MM.1S (cell line): Measurements from ENCODE around the gene WDFY2.

Experiments
- DNase-seq: peaks from one replicate; pipeline ENCODE4 v3.0.0-alpha.2; 2015
- H2AFZ ChIP-seq: fragments of 300-600 bp; sonication (generic); 2 replicates; pipeline ENCODE4 v1.6.0; 2016; ENCODE audit warnings: antibody characterized with exemption, low read length
- H3F3A ChIP-seq: fragments of 300-600 bp; sonication (generic); 2 replicates; pipeline ENCODE4 v1.6.1; 2016; ENCODE audit warnings: mild to moderate bottlenecking, antibody characterized with exemption, low read length, moderate library complexity, mixed read lengths; ENCODE audit not compliant: insufficient read depth
- H3K27ac ChIP-seq: fragments of 300-600 bp; sonication (generic); 2 replicates; pipeline ENCODE4 v1.5.1; 2016; ENCODE audit warnings: mild to moderate bottlenecking, low read length
- H3K27me3 ChIP-seq: fragments of 300-600 bp; sonication (generic); replicated peaks from 2 replicates; pipeline ENCODE4 v1.6.0; 2016; ENCODE audit warnings: low read length; ENCODE audit not compliant: insufficient read depth
- H3K36me3 ChIP-seq: fragments of 300-600 bp; sonication (generic); replicated peaks from 2 replicates; pipeline ENCODE4 v1.6.1; 2016; ENCODE audit warnings: mild to moderate bottlenecking, low read length, mixed read lengths; ENCODE audit not compliant: insufficient read depth
- H3K4me1 ChIP-seq: fragments of 300-600 bp; sonication (generic); 2 replicates; pipeline ENCODE4 v1.6.1; 2016; ENCODE audit warnings: low read length, mixed read lengths
- H3K4me2 ChIP-seq: fragments of 300-600 bp; sonication (generic); 2 replicates; pipeline ENCODE4 v1.6.0; 2016; ENCODE audit warnings: low read depth, low read length
- H3K4me3 ChIP-seq: fragments of 300-600 bp; sonication (generic); 2 replicates; pipeline ENCODE4 v1.5.1; 2016; ENCODE audit warnings: low read length, mixed read lengths
- H3K79me2 ChIP-seq: fragments of 300-600 bp; sonication (generic); 2 replicates; pipeline ENCODE4 v1.6.1; 2016; ENCODE audit warnings: mixed run types, low read length, mixed read lengths
- H3K9ac ChIP-seq: fragments of 300-600 bp; sonication (generic); 2 replicates; pipeline ENCODE4 v1.6.1; 2016; ENCODE audit warnings: low read length, mixed read lengths
- H3K9me2 ChIP-seq: fragments of 300-600 bp; sonication (generic); replicated peaks from 2 replicates; pipeline ENCODE4 v1.6.1; 2016; ENCODE audit warnings: mild to moderate bottlenecking, low read length, mixed read lengths; ENCODE audit not compliant: insufficient read depth
- H3K9me3 ChIP-seq: fragments of 300-600 bp; sonication (generic); replicated peaks from 2 replicates; pipeline ENCODE4 v1.6.1; 2016; ENCODE audit warnings: mild to moderate bottlenecking, low read length, mixed read lengths; ENCODE audit not compliant: insufficient read depth
- H4K20me1 ChIP-seq: fragments of 300-600 bp; sonication (generic); 2 replicates; pipeline ENCODE4 v1.6.1; 2016; ENCODE audit warnings: mild to moderate bottlenecking, low read length, moderate library complexity, mixed read lengths; ENCODE audit not compliant: insufficient read depth
- EZH2 ChIP-seq: fragments of 300-600 bp; sonication (generic); optimal IDR thresholded peaks from 2 replicates; pipeline ENCODE3; 2017; ENCODE audit warnings: low read depth, mild to moderate bottlenecking, antibody characterized with exemption, low read length, mixed read lengths
- EZH2phosphoT487 ChIP-seq: fragments of 300-600 bp; sonication (generic); IDR thresholded peaks from 2 replicates; pipeline ENCODE4 v1.6.1; 2018; ENCODE audit warnings: antibody characterized with exemption, low read length
- TF ChIP-seq, protein P1 (sequence below): fragments of 300-600 bp; sonication (generic); IDR thresholded peaks from 2 replicates; pipeline ENCODE4 v1.5.1; 2016; ENCODE audit warnings: antibody characterized with exemption, low read length, mixed read lengths

WDFY2 gene

DNA sequence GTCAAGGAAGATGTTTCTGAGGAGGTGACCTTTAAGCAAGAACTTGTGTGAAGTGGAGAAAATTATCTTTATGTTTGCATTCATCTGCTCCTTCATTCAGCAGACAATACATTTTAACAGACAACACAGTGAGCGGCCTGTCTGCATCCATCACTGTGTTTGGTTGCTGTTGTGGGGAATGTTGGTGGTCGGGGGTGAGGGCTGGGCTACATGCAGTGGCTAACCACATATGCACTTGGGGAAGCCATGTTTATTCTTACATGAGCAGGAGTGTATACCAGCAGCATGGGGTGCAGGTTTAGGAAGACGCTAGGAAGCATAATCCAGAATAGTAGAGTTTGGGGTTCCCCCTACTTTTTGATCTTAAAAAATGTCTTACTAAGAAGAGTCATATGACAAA is 153.3 kb downstream of the WDFY2 start:
- Histone ChIP-seq H3K9ac (no peak overlapping the region), H3K9me3 (no peaks in the 10 kb centered on the region), H3K4me3 (no peak overlapping the region), H4K20me1 (no peaks in the 10 kb centered on the region), H3K9me2 (no peaks in the 10 kb centered on the region), H2AFZ (no peak overlapping the region), H3K27me3 (no peaks in the 10 kb centered on the region), H3K4me1 (no peaks in the 10 kb centered on the region), H3K4me2 (no peak overlapping the region), H3K36me3 (no peaks in the 10 kb centered on the region), H3K79me2 (no peaks in the 10 kb centered on the region), H3F3A (no peaks in the 10 kb centered on the region), H3K27ac (no peak overlapping the region)
- no peak for TF ChIP-seq EZH2
- TF ChIP-seq, protein P1, sequence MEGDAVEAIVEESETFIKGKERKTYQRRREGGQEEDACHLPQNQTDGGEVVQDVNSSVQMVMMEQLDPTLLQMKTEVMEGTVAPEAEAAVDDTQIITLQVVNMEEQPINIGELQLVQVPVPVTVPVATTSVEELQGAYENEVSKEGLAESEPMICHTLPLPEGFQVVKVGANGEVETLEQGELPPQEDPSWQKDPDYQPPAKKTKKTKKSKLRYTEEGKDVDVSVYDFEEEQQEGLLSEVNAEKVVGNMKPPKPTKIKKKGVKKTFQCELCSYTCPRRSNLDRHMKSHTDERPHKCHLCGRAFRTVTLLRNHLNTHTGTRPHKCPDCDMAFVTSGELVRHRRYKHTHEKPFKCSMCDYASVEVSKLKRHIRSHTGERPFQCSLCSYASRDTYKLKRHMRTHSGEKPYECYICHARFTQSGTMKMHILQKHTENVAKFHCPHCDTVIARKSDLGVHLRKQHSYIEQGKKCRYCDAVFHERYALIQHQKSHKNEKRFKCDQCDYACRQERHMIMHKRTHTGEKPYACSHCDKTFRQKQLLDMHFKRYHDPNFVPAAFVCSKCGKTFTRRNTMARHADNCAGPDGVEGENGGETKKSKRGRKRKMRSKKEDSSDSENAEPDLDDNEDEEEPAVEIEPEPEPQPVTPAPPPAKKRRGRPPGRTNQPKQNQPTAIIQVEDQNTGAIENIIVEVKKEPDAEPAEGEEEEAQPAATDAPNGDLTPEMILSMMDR: no peak
- no peak for TF ChIP-seq EZH2phosphoT487
- no peak for DNase-seq

DNA sequence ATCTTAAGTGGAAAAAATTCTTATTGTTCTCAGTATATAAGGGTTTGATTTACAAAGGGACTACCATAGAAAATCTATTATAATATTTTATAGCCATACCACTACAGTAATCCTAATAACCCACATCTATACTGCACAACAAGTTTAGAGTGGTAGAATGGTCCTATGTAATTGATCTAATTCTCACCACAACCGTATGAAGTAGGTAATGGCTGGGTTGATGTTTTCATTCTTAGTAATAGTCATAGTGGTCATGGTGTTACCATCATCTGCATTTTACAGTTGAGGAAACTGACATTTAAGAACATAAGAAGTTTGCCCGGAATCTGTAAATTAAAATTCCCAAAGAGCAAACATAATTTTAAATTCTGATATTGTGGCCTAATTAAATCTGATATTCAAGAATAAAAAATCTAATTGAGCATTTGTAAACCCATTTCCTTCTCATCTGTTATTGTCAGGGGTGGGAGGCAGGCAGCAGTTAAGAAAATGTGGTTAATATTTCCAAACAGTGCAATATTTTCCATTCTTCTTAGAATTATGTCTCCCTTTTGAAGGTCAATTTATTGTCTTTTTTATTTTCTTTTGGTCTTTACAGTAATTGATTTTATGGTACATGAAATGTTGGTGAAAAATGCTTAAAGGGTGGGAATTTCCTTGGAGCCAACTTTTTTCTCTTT is 154.1 kb downstream of the WDFY2 start:
- no peak overlapping the region for H3K4me2 ChIP-seq
- H3K36me3 ChIP-seq: no peaks in the 10 kb centered on the region
- TF ChIP-seq, protein P1: no peak
- TF ChIP-seq EZH2phosphoT487 (no peak), EZH2 (no peak)
- H3K79me2 ChIP-seq: no peaks in the 10 kb centered on the region
- no peaks in the 10 kb centered on the region for H3K9me2 ChIP-seq
- no peak overlapping the region for H3K9ac ChIP-seq
- H3K4me3 ChIP-seq: no peak overlapping the region
- no peak overlapping the region for H2AFZ ChIP-seq
- H3K9me3 ChIP-seq: no peaks in the 10 kb centered on the region
- H3K27ac ChIP-seq: no peak overlapping the region
- DNase-seq: no peak
- H3K4me1 ChIP-seq: no peaks in the 10 kb centered on the region
- no peaks in the 10 kb centered on the region for H4K20me1 ChIP-seq
- no peaks in the 10 kb centered on the region for H3K27me3 ChIP-seq
- H3F3A ChIP-seq: no peaks in the 10 kb centered on the region

DNA sequence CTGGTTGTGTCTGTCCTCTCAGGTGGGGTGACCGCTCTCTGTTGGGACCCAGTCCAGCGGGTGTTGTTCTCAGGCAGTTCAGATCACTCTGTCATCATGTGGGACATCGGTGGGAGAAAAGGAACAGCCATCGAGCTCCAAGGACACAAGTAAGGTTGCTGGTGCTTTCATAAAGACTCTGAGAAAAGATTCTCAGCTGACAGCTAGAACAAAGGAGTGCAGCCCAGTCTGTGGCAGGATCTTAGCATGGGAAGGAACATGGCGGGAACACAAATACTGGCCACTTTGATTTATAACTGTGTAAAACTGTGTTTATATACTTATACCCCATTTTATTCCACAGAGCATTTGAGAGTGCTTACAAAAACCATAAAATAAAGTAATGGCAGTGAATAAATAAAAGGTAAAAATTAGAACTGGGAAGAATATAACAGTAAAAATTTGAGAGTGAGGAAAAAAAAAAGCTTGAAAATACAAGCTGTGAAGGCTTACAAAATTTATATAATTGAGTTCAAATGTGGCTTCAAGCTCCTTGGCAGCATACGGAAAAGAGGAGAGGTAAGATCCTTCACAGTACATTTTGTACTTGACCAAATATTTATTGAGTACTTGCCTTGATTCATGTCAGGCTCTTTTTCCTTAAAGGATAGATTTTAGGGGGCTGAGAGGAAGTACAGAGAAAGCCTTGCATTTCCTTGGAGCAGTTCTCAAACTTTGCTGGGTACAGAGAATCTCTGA is 154.9 kb downstream of the WDFY2 start:
- no peak for DNase-seq
- no peaks in the 10 kb centered on the region for H4K20me1 ChIP-seq
- no peak overlapping the region for H3K4me3 ChIP-seq
- no peaks in the 10 kb centered on the region for H3K36me3 ChIP-seq
- H3K79me2 ChIP-seq: no peaks in the 10 kb centered on the region
- H3F3A ChIP-seq: no peaks in the 10 kb centered on the region
- TF ChIP-seq EZH2 (no peak), EZH2phosphoT487 (no peak)
- TF ChIP-seq, protein P1: no peak
- H3K4me1 ChIP-seq: no peaks in the 10 kb centered on the region
- H3K27me3 ChIP-seq: no peaks in the 10 kb centered on the region
- H3K27ac ChIP-seq: no peak overlapping the region
- no peak overlapping the region for H3K4me2 ChIP-seq
- no peak overlapping the region for H3K9ac ChIP-seq
- no peak overlapping the region for H2AFZ ChIP-seq
- no peaks in the 10 kb centered on the region for H3K9me3 ChIP-seq
- H3K9me2 ChIP-seq: no peaks in the 10 kb centered on the region
